Measurements from ENCODE around the gene DHCR7.

The DHCR7 gene

GRCh38 chr11:71442880-71443279 is 5.3 kb downstream of the DHCR7 start:
- Histone ChIP-seq H3K4me1 (ENCODE audit: insufficient read depth, low read length, poor library complexity, severe bottlenecking) (peaks cover 9% of the 10 kb centered on the region), H4K20me1 (ENCODE audit: insufficient read depth, low read length, poor library complexity, severe bottlenecking) (no peaks in the 10 kb centered on the region), H3K36me3 (ENCODE audit: insufficient read depth, low read length) (peaks cover 59% of the 10 kb centered on the region; the same call in 1 of the 2 replicates), H3K79me2 (ENCODE audit: insufficient read depth, low read length) (peaks cover 23% of the 10 kb centered on the region), H3K4me2 (ENCODE audit: low read depth, low read length, poor library complexity, severe bottlenecking) (no peak overlapping the region), H3K9me3 (ENCODE audit: insufficient read depth, low read depth, low read length) (peaks cover 3% of the 10 kb centered on the region; the same call in 1 of the 2 replicates), H3K4me3 (ENCODE audit: low read length, poor library complexity, severe bottlenecking) (no peak overlapping the region), H3F3A (ENCODE audit: low read depth) (no peaks in the 10 kb centered on the region), H3K9ac (ENCODE audit: low read depth, low read length, poor library complexity, severe bottlenecking) (no peak overlapping the region), H2AFZ (ENCODE audit: low read length) (no peak overlapping the region), H3K9me2 (replicated peaks; ENCODE audit: low read depth, low read length) (no peaks in the 10 kb centered on the region), H3K27me3 (ENCODE audit: insufficient read depth, low read length, poor library complexity, severe bottlenecking) (no peaks in the 10 kb centered on the region)
- TF ChIP-seq EZH2phosphoT487 (IDR thresholded peaks at IDR 0.05; ENCODE audit: borderline replicate concordance) (no peak), CTCF (conservative IDR thresholded peaks at IDR 0.05; ENCODE audit: low read length) (no peak)

- no peak overlapping the region for H3K4me2 ChIP-seq (ENCODE audit: low read depth, low read length, poor library complexity, severe bottlenecking)
Observed at GRCh38 chr11:71442123-71442522, 6.1 kb downstream of the DHCR7 start.

GRCh38 chr11:71441251-71441650 is 6.9 kb downstream of the DHCR7 start:
- Histone ChIP-seq H3K27me3 (ENCODE audit: insufficient read depth, low read length, poor library complexity, severe bottlenecking) (no peaks in the 10 kb centered on the region), H3K9me3 (ENCODE audit: insufficient read depth, low read depth, low read length) (peaks cover 2% of the 10 kb centered on the region; the same call in 1 of the 2 replicates), H3K4me2 (ENCODE audit: low read depth, low read length, poor library complexity, severe bottlenecking) (no peak overlapping the region), H3K79me2 (ENCODE audit: insufficient read depth, low read length) (peaks cover 7% of the 10 kb centered on the region; the same call in 1 of the 2 replicates), H3K9ac (ENCODE audit: low read depth, low read length, poor library complexity, severe bottlenecking) (no peak overlapping the region), H4K20me1 (ENCODE audit: insufficient read depth, low read length, poor library complexity, severe bottlenecking) (no peaks in the 10 kb centered on the region), H3F3A (ENCODE audit: low read depth) (no peaks in the 10 kb centered on the region), H3K4me1 (ENCODE audit: insufficient read depth, low read length, poor library complexity, severe bottlenecking) (no peaks in the 10 kb centered on the region), H3K4me3 (ENCODE audit: low read length, poor library complexity, severe bottlenecking) (no peak overlapping the region), H2AFZ (ENCODE audit: low read length) (no peak overlapping the region), H3K9me2 (replicated peaks; ENCODE audit: low read depth, low read length) (no peaks in the 10 kb centered on the region), H3K36me3 (ENCODE audit: insufficient read depth, low read length) (peaks cover 59% of the 10 kb centered on the region; the same call in 1 of the 2 replicates)
- no peak for TF ChIP-seq EZH2phosphoT487 (IDR thresholded peaks at IDR 0.05; ENCODE audit: borderline replicate concordance)
- TF ChIP-seq CTCF (conservative IDR thresholded peaks at IDR 0.05; ENCODE audit: low read length) = no peak

More at GRCh38 chr11:71442123-71442522, 6.1 kb downstream of the DHCR7 start:
- no peak for TF ChIP-seq CTCF (conservative IDR thresholded peaks at IDR 0.05; ENCODE audit: low read length)
- TF ChIP-seq EZH2phosphoT487 (IDR thresholded peaks at IDR 0.05; ENCODE audit: borderline replicate concordance) = no peak
- Histone ChIP-seq H3K9me2 (replicated peaks; ENCODE audit: low read depth, low read length) (no peaks in the 10 kb centered on the region), H3K27me3 (ENCODE audit: insufficient read depth, low read length, poor library complexity, severe bottlenecking) (no peaks in the 10 kb centered on the region), H3K4me3 (ENCODE audit: low read length, poor library complexity, severe bottlenecking) (no peak overlapping the region), H3K36me3 (ENCODE audit: insufficient read depth, low read length) (peaks cover 59% of the 10 kb centered on the region; the same call in 1 of the 2 replicates), H3K9me3 (ENCODE audit: insufficient read depth, low read depth, low read length) (peaks cover 3% of the 10 kb centered on the region; the same call in 1 of the 2 replicates), H3K79me2 (ENCODE audit: insufficient read depth, low read length) (peaks cover 15% of the 10 kb centered on the region; the same call in 1 of the 2 replicates), H3K4me1 (ENCODE audit: insufficient read depth, low read length, poor library complexity, severe bottlenecking) (peaks cover 3% of the 10 kb centered on the region), H4K20me1 (ENCODE audit: insufficient read depth, low read length, poor library complexity, severe bottlenecking) (no peaks in the 10 kb centered on the region), H2AFZ (ENCODE audit: low read length) (no peak overlapping the region), H3K9ac (ENCODE audit: low read depth, low read length, poor library complexity, severe bottlenecking) (no peak overlapping the region), H3F3A (ENCODE audit: low read depth) (no peaks in the 10 kb centered on the region)

Measured in Loucy (cell line).